ENCODE measurements around the gene SUPT6H. TPM values are rescaled to one million over a fixed set of nuclear protein-coding genes. Genes with fewer than 3 reads are reported as not detected.

The SUPT6H gene
- total and polyA plus RNA-seq, 9 of the 15 experiments (the other 6 are each of a cell fraction or from before 2014, with no cell fraction given), result 1.7 to 77.7 (median 49.2) TPM

- no peak for ATAC-seq
- no peak overlapping the region for H3K4me2 ChIP-seq (ENCODE audit: insufficient read depth, low read length)
Measured at GRCh38 chr17:28740406-28741357, 78.7 kb downstream of the SUPT6H start.

More at GRCh38 chr17:28740406-28741357, 78.7 kb downstream of the SUPT6H start:
- peaks cover 10% of the 10 kb centered on the region; the same call in 2 of the 3 replicates for H3K36me3 ChIP-seq (ENCODE audit: control insufficient read depth, insufficient read depth, low read length)
- TF ChIP-seq ZNF197 (CRISPR knock-in tag; IDR thresholded peaks at IDR 0.05; ENCODE audit: low read depth) (peak; percentile 4; the same call in 1 of the 2 replicates), MAFK (IDR thresholded peaks at IDR 0.05; ENCODE audit: low read length) (no peak), HMBOX1 (IDR thresholded peaks at IDR 0.05) (no peak), CHD4 (IDR thresholded peaks at IDR 0.05; ENCODE audit: insufficient read depth, insufficient replicate concordance, low read depth, low read length, poor library complexity, severe bottlenecking) (no peak), PHB (CRISPR knock-in tag; IDR thresholded peaks at IDR 0.05) (no peak), ZNF830 (CRISPR knock-in tag; IDR thresholded peaks at IDR 0.05) (no peak)
- TF ChIP-seq, protein P1, sequence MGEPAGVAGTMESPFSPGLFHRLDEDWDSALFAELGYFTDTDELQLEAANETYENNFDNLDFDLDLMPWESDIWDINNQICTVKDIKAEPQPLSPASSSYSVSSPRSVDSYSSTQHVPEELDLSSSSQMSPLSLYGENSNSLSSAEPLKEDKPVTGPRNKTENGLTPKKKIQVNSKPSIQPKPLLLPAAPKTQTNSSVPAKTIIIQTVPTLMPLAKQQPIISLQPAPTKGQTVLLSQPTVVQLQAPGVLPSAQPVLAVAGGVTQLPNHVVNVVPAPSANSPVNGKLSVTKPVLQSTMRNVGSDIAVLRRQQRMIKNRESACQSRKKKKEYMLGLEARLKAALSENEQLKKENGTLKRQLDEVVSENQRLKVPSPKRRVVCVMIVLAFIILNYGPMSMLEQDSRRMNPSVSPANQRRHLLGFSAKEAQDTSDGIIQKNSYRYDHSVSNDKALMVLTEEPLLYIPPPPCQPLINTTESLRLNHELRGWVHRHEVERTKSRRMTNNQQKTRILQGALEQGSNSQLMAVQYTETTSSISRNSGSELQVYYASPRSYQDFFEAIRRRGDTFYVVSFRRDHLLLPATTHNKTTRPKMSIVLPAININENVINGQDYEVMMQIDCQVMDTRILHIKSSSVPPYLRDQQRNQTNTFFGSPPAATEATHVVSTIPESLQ (CRISPR knock-in tag; IDR thresholded peaks at IDR 0.05), result no peak
- H3K4me3 ChIP-seq, result no peak overlapping the region
- 82% methylated on average over 10 of the region's 10 CpGs for WGBS (ENCODE audit: insufficient coverage, low coverage, missing lambda C conversion rate)
- peaks cover 35 to 76% of the 10 kb centered on the region in 2 experiments for H3K4me1 ChIP-seq (replicated peaks in 1 of 2; ENCODE audit: control insufficient read depth in 2 of 2, insufficient read depth in 2 of 2, low read length in 2 of 2)
- BruUV-seq (replicated peaks), result no TSS peak
- peaks cover 9% of the 10 kb centered on the region for H4K20me1 ChIP-seq (replicated peaks; ENCODE audit: control insufficient read depth, insufficient read depth, low read length)
- no peak overlapping the region for H3K27ac ChIP-seq (ENCODE audit: extremely low read depth, low read depth, low read length)
- POLR2A ChIA-PET, result interaction anchor here (0.5 to 17.4 kb wide), 4 partner anchors 11 to 155 kb away, joined by 4 to 367 read pairs (median 12); partner anchors contain the start of genes NEK8, RPL23A and TLCD1
- peaks cover 24% of the 10 kb centered on the region for H3K79me2 ChIP-seq (ENCODE audit: control insufficient read depth, insufficient read depth, low read length)
- no peak overlapping the region for H2AFZ ChIP-seq (ENCODE audit: low read depth, low read length)
- intact Hi-C loops (cut with micrococcal nuclease), result loop anchor here (5.0 kb wide), 1 partner anchor 93 kb away; the partner anchor contains the start of gene BLTP2
- H3K9ac ChIP-seq (ENCODE audit: insufficient read depth in 1 of 2, low read depth in 2 of 2, low read length in 2 of 2), result peak overlapping the region in 1 of 2 experiments; percentile 32; a peak in 1 of 4 replicates
- DNase-seq (ENCODE audit: extremely low read depth in 1 of 4, low spot score in 3 of 4), result no peak
- CTCF ChIA-PET (ENCODE audit: low intra/inter-chr PET ratio), result no interaction called here
- in situ Hi-C loops (cut with MboI), result no loop called here
- no peaks in the 10 kb centered on the region for H3K9me1 ChIP-seq (ENCODE audit: control insufficient read depth, insufficient read depth, low read length)
- no peaks in the 10 kb centered on the region for H3K27me3 ChIP-seq (ENCODE audit: control insufficient read depth in 2 of 2, insufficient read depth in 2 of 2, low read length in 2 of 2)
- H3K9me3 ChIP-seq (replicated peaks; ENCODE audit: control insufficient read depth, insufficient read depth, low read depth, low read length), result no peaks in the 10 kb centered on the region
- FAIRE-seq, result no peak

Measured in K562 (cell line).